IMR-90 (cell line): ENCODE data around the gene SNAPC4. TPM values are rescaled to one million over a fixed set of nuclear protein-coding genes. Genes with fewer than 3 reads are reported as not detected.

Source experiments
- ATAC-seq: fragments of 200-7000 bp; cut with Tn5 transposase; 2 replicates; pipeline ENCODE4 v1.9.1; 2020; ENCODE audit warnings: low read depth, mild to moderate bottlenecking, moderate library complexity
- BruUV-seq: library from RNA; stranded (reverse); fragments of 400-500 nt; replicated peaks from 2 replicates; lab custom pipeline; 2021; lab: Mats Ljungman, UMichigan
- CTCF ChIA-PET: fragments of 300-600 bp; formaldehyde crosslinking; extraction: SDS; loops from one replicate; lab custom pipeline; 2021; ENCODE audit warnings: antibody characterized with exemption; lab: Yijun Ruan, JAX
- POLR2A ChIA-PET: fragments of 300-600 bp; sonication (Branson Sonifier 250); formaldehyde crosslinking; loops from one replicate; lab custom pipeline; 2022; ENCODE audit warnings: antibody characterized with exemption; ENCODE audit not compliant: unreplicated experiment; lab: Charles Lee
- DNase-seq: peaks from one replicate; pipeline ENCODE4 v3.0.0; 2013
- H2AFZ ChIP-seq: replicated peaks from 2 replicates; pipeline ENCODE3; 2013; ENCODE audit warnings: low read length, mild to moderate bottlenecking; ENCODE audit not compliant: poor library complexity
- H2AK5ac ChIP-seq: 2 replicates; pipeline ENCODE4 v1.6.1; 2013; ENCODE audit warnings: low read depth, low read length, inconsistent platforms
- H2AK9ac ChIP-seq: replicated peaks from 2 replicates; pipeline ENCODE3; 2013; ENCODE audit warnings: mild to moderate bottlenecking, low read depth, low read length, moderate library complexity; ENCODE audit not compliant: poor library complexity
- H2BK120ac ChIP-seq: 2 replicates; pipeline ENCODE4 v1.6.1; 2013; ENCODE audit warnings: low read depth, low read length, inconsistent platforms
- H2BK15ac ChIP-seq: 3 replicates; pipeline ENCODE4 v1.6.1; 2013; ENCODE audit warnings: low read depth, low read length, inconsistent platforms
- H2BK20ac ChIP-seq: 2 replicates; pipeline ENCODE4 v1.6.1; 2013; ENCODE audit warnings: low read depth, mild to moderate bottlenecking, inconsistent platforms, low read length, moderate library complexity
- H2BK5ac ChIP-seq: 2 replicates; pipeline ENCODE4 v1.6.1; 2013; ENCODE audit warnings: mild to moderate bottlenecking, low read depth, low read length, inconsistent platforms; ENCODE audit not compliant: poor library complexity, severe bottlenecking
- H3K14ac ChIP-seq: replicated peaks from 2 replicates; pipeline ENCODE4 v1.6.1; 2013; ENCODE audit warnings: low read depth, low read length, inconsistent platforms
- H3K18ac ChIP-seq: 2 replicates; pipeline ENCODE4 v1.6.1; 2013; ENCODE audit warnings: low read depth, low read length, control low read depth
- H3K23ac ChIP-seq: 2 replicates; pipeline ENCODE4 v1.6.1; 2013; ENCODE audit warnings: low read depth, low read length, inconsistent platforms
- H3K27ac ChIP-seq: 2 replicates; pipeline ENCODE4 v1.5.1; 2013; ENCODE audit warnings: mild to moderate bottlenecking, control low read depth, low read length; ENCODE audit not compliant: insufficient read depth
- H3K27me3 ChIP-seq: 2 replicates; pipeline ENCODE4 v1.6.1; 2013; ENCODE audit warnings: low read length; ENCODE audit not compliant: control insufficient read depth, insufficient read depth
- H3K36me3 ChIP-seq: 2 replicates; pipeline ENCODE4 v1.6.1; 2013; ENCODE audit warnings: low read length, mixed read lengths; ENCODE audit not compliant: control insufficient read depth, insufficient read depth
- H3K4ac ChIP-seq: 2 replicates; pipeline ENCODE4 v1.6.1; 2013; ENCODE audit warnings: low read depth, low read length, inconsistent platforms
- H3K4me1 ChIP-seq: 2 replicates; pipeline ENCODE4 v1.6.1; 2013; ENCODE audit warnings: low read length, mixed read lengths; ENCODE audit not compliant: control insufficient read depth, insufficient read depth
- H3K4me2 ChIP-seq: 2 replicates; pipeline ENCODE4 v1.6.1; 2013; ENCODE audit warnings: low read depth, mild to moderate bottlenecking, control low read depth, low read length, moderate library complexity
- H3K4me3 ChIP-seq: 2 replicates; pipeline ENCODE4 v1.5.1; 2013; ENCODE audit warnings: low read depth, mild to moderate bottlenecking, control low read depth, low read length, moderate library complexity; ENCODE audit not compliant: insufficient read depth
- H3K56ac ChIP-seq: 2 replicates; pipeline ENCODE4 v1.6.1; 2013; ENCODE audit warnings: low read length, inconsistent platforms; ENCODE audit not compliant: insufficient read depth; ENCODE audit errors: extremely low read depth
- H3K79me1 ChIP-seq, 2 experiments: 2 replicates each; pipeline ENCODE4 v1.6.1; 2013; ENCODE audit warnings: low read length in 2 of 2, inconsistent platforms in 1 of 2, low read depth in 1 of 2
- H3K9ac ChIP-seq: 2 replicates; pipeline ENCODE4 v1.6.1; 2013; ENCODE audit warnings: low read depth, low read length, control low read depth
- H3K9me1 ChIP-seq: 2 replicates; pipeline ENCODE4 v1.6.1; 2013; ENCODE audit warnings: low read length, inconsistent platforms; ENCODE audit not compliant: insufficient read depth
- H3K9me3 ChIP-seq: 2 replicates; pipeline ENCODE4 v1.6.1; 2013; ENCODE audit warnings: low read length; ENCODE audit not compliant: control insufficient read depth, insufficient read depth
- H4K20me1 ChIP-seq: 2 replicates; pipeline ENCODE4 v1.6.1; 2013; ENCODE audit warnings: low read length, inconsistent platforms; ENCODE audit not compliant: insufficient read depth
- H4K5ac ChIP-seq: 2 replicates; pipeline ENCODE4 v1.6.1; 2013; ENCODE audit warnings: mild to moderate bottlenecking, low read depth, low read length, control low read depth
- H4K8ac ChIP-seq, 2 experiments: 2 replicates each; pipeline ENCODE4 v1.6.1; 2013; ENCODE audit warnings: low read depth in 2 of 2, low read length in 2 of 2, control low read depth in 1 of 2, inconsistent platforms in 1 of 2
- H4K91ac ChIP-seq: 2 replicates; pipeline ENCODE4 v1.6.1; 2013; ENCODE audit warnings: low read depth, low read length, inconsistent platforms; ENCODE audit not compliant: insufficient read depth
- BHLHE40 ChIP-seq: fragments of 150-350 bp; IDR thresholded peaks from 2 replicates; pipeline ENCODE4 v1.6.1; 2016; ENCODE audit warnings: mild to moderate bottlenecking, low read depth, low read length
- CTCF ChIP-seq: conservative IDR thresholded peaks from 2 replicates; pipeline ENCODE4 v1.5.1; 2012; ENCODE audit warnings: mild to moderate bottlenecking, low read depth, low read length, improper control_type of control experiment
- FOS ChIP-seq: fragments of 150-350 bp; IDR thresholded peaks from 2 replicates; pipeline ENCODE4 v1.6.1; 2016; ENCODE audit warnings: low read depth, low read length
- MAFK ChIP-seq: IDR thresholded peaks from 2 replicates; pipeline ENCODE4 v1.6.1; 2012; ENCODE audit warnings: low read depth, low read length, improper control_type of control experiment
- MXI1 ChIP-seq: IDR thresholded peaks from 2 replicates; pipeline ENCODE4 v1.6.1; 2012; ENCODE audit warnings: low read depth, mild to moderate bottlenecking, low read length, moderate library complexity, borderline replicate concordance
- NFE2L2 ChIP-seq: fragments of 150-350 bp; IDR thresholded peaks from 2 replicates; pipeline ENCODE4 v1.6.1; 2016; ENCODE audit warnings: low read depth, mild to moderate bottlenecking, low read length
- RFX5 ChIP-seq: IDR thresholded peaks from 2 replicates; pipeline ENCODE4 v1.8.0; 2012; ENCODE audit warnings: low read depth, mild to moderate bottlenecking, low read length, moderate library complexity
- WGBS, 2 experiments: methylation state at CpG; one replicate each; pipeline versions ENCODE4 v1.1.5 to v1.1.7; 2013; ENCODE audit warnings: missing lambda C conversion rate in 2 of 2; ENCODE audit not compliant: insufficient read length in 1 of 2; ENCODE audit errors: extremely low coverage in 2 of 2; 5-methylcytosine and 5-hydroxymethylcytosine counted together
- dilution Hi-C: fragments of 300-500 bp; cut with HindIII; formaldehyde crosslinking; loops from one replicate; pipeline ENCODE4 v1.14.3; 2018; ENCODE audit warnings: low sequenced_read_pairs; ENCODE audit not compliant: unreplicated experiment
- in situ Hi-C: fragments of 300-500 bp; cut with MboI; formaldehyde crosslinking; loops from 3 replicates; pipeline ENCODE4 v1.14.3; 2019; ENCODE audit warnings: low sequenced_read_pairs, inconsistent platforms, mixed read lengths
- intact Hi-C: fragments of 100-400 bp; cut with micrococcal nuclease; formaldehyde crosslinking; loops from 2 replicates; pipeline ENCODE4 v1.10.0; 2022
- polyA plus RNA-seq, 3 experiments: library from polyadenylated mRNA; depleted of rRNA; stranded (reverse); fragments of >200 nt; gene quantifications; 2 replicates each; pipeline ENCODE4 v1.2.3, GENCODE V29; 2012; ENCODE audit warnings: low replicate concordance in 1 of 3
- total RNA-seq: library from RNA; depleted of rRNA; stranded (reverse); fragments of >200 nt; gene quantifications from 2 replicates; pipeline ENCODE4 v1.2.3, GENCODE V29; 2012

The SNAPC4 gene
- total and polyA plus RNA-seq, 2 of the 4 experiments (the other 2 are of a cell fraction) = 2.5 to 6.5 TPM

- Histone ChIP-seq H3K56ac (no peak overlapping the region), H3K79me1 (peaks cover 6 to 43% of the 10 kb centered on the region in 2 experiments), H3K36me3 (peaks cover 46% of the 10 kb centered on the region), H4K91ac (no peak overlapping the region), H3K9me3 (no peaks in the 10 kb centered on the region), H2BK20ac (no peak overlapping the region), H4K5ac (no peak overlapping the region), H2BK5ac (no peak overlapping the region), H2AFZ (no peak overlapping the region), H3K27ac (no peak overlapping the region), H3K4me3 (no peak overlapping the region), H3K9ac (no peak overlapping the region), H3K4ac (no peak overlapping the region), H3K4me1 (no peaks in the 10 kb centered on the region), H3K23ac (no peak overlapping the region), H4K8ac (no peak overlapping the region), H4K20me1 (peaks cover 38% of the 10 kb centered on the region), H3K9me1 (peaks cover 3% of the 10 kb centered on the region; the same call in 1 of the 2 replicates), H3K27me3 (no peaks in the 10 kb centered on the region), H3K4me2 (no peak overlapping the region), H2AK9ac (no peak overlapping the region), H2BK120ac (no peak overlapping the region), H3K14ac (no peak overlapping the region), H3K18ac (no peak overlapping the region), H2AK5ac (no peak overlapping the region), H2BK15ac (no peak overlapping the region)
- intact Hi-C loops (no loop called here), in situ Hi-C loops (no loop called here), dilution Hi-C loops (no loop called here)
- ATAC-seq (no peak), DNase-seq (no peak)
- CTCF ChIA-PET = no interaction called here
- TF ChIP-seq MAFK (no peak), MXI1 (no peak), FOS (no peak), BHLHE40 (no peak), CTCF (no peak), RFX5 (no peak), NFE2L2 (no peak)
- BruUV-seq = no TSS peak
- POLR2A ChIA-PET = no interaction called here
- 100% methylated on average over 12 of the region's 36 CpGs; no CpG with 5 or more reads in 1 of the 2 experiments for WGBS, 2 experiments
Observed at GRCh38 chr9:136431782-136432350, 31.9 kb upstream of the SNAPC4 start.
